HepG2 (cell line): Measurements from ENCODE around the gene EDN2. TPM values are rescaled to one million over a fixed set of nuclear protein-coding genes. Genes with fewer than 3 reads are reported as not detected.

Experiments used
- ATF5 ChIP-seq: sonication (generic); formaldehyde crosslinking; IDR thresholded peaks from 2 replicates; pipeline ENCODE4 v1.4.0; 2020; ENCODE audit warnings: mild to moderate bottlenecking, low read depth, missing genetic modification reagents
- RXRB ChIP-seq: IDR thresholded peaks from 2 replicates; pipeline ENCODE4 v1.6.1; 2016; ENCODE audit warnings: borderline replicate concordance, missing genetic modification reagents, missing compliant biosample characterization
- ZNF142 ChIP-seq: sonication (generic); formaldehyde crosslinking; IDR thresholded peaks from 2 replicates; pipeline ENCODE4 v1.4.0; 2020; ENCODE audit warnings: missing genetic modification reagents
- polyA plus RNA-seq, 8 experiments: library from polyadenylated mRNA; depleted of rRNA in 3 of 8; stranded (reverse) in 7 of 8; unstranded in 1 of 8; fragments of >200 nt; fragmentation: Illumina TruSeq in 4 of 8; extraction: Trizol in 4 of 8; gene quantifications; 2 replicates each; pipeline versions ENCODE4 v1.2.1 to v1.2.3, GENCODE V29; 2011 to 2016; ENCODE audit warnings: low read depth in 4 of 8, missing spikeins in 1 of 8, mixed read lengths in 1 of 8; ENCODE audit not compliant: insufficient read depth in 1 of 8
- total RNA-seq, 5 experiments: library from RNA; depleted of rRNA; stranded (reverse); fragments of >200 nt; fragmentation: Illumina TruSeq; extraction: Trizol; gene quantifications; 2 replicates each; pipeline ENCODE4 v1.2.3, GENCODE V29; 2016; ENCODE audit warnings: low read depth in 1 of 5

The EDN2 gene
- total and polyA plus RNA-seq, 2 of the 13 experiments (the other 11 are each of a cell fraction or from before 2014, with no cell fraction given), result not detected

GRCh38 chr1:41525891-41526587 lies 41.6 kb upstream of the EDN2 start (continued):
- no peak for TF ChIP-seq RXRB (CRISPR knock-in tag)
- TF ChIP-seq ATF5 (CRISPR knock-in tag), result no peak
- no peak for TF ChIP-seq ZNF142 (CRISPR knock-in tag)
- TF ChIP-seq, all 625 proteins: peak for 0
